KOPT-K1 (cell line): ENCODE results near the gene HEPACAM2.

ENCODE experiments used
- H3K27ac ChIP-seq: fragments of 200-600 bp; sonication (generic); 2 replicates; pipeline ENCODE4 v1.5.1; 2016; ENCODE audit warnings: antibody characterized with exemption, mild to moderate bottlenecking, low read depth, low read length; ENCODE audit not compliant: poor library complexity, severe bottlenecking
- H3K36me3 ChIP-seq: fragments of 200-600 bp; sonication (generic); 2 replicates; pipeline ENCODE4 v1.5.1; 2017; ENCODE audit warnings: antibody characterized with exemption, mild to moderate bottlenecking, low read length, moderate library complexity; ENCODE audit not compliant: insufficient read depth
- H3K9me3 ChIP-seq: fragments of 200-600 bp; sonication (generic); 2 replicates; pipeline ENCODE4 v1.5.1; 2017; ENCODE audit warnings: antibody characterized with exemption, low read length, mild to moderate bottlenecking; ENCODE audit not compliant: insufficient read depth, poor library complexity, severe bottlenecking

Gene HEPACAM2

GRCh38 chr7:93226310-93226709 lies at the start of gene HEPACAM2:
HEPACAM2 (minus strand) TSS chr7:93226469.
- Histone ChIP-seq H3K27ac (no peak within 1 kb of the TSS), H3K9me3 (no peaks in the 10 kb centered on the region), H3K36me3 (no peaks in the 10 kb centered on the region)

GRCh38 chr7:93265220-93265619 lies 39.0 kb upstream of the HEPACAM2 start:
- H3K9me3 ChIP-seq, result no peaks in the 10 kb centered on the region
- no peaks in the 10 kb centered on the region for H3K36me3 ChIP-seq
- no peak overlapping the region for H3K27ac ChIP-seq

GRCh38 chr7:93262535-93262934 lies 36.3 kb upstream of the HEPACAM2 start:
- H3K9me3 ChIP-seq, result no peaks in the 10 kb centered on the region
- no peaks in the 10 kb centered on the region for H3K36me3 ChIP-seq

GRCh38 chr7:93258661-93259060 lies 32.4 kb upstream of the HEPACAM2 start:
- H3K27ac ChIP-seq, result no peak overlapping the region

More at GRCh38 chr7:93262535-93262934, 36.3 kb upstream of the HEPACAM2 start:
- H3K27ac ChIP-seq, result no peak overlapping the region

GRCh38 chr7:93249491-93250148 lies 23.4 kb upstream of the HEPACAM2 start:
- no peaks in the 10 kb centered on the region for H3K36me3 ChIP-seq
- no peak overlapping the region for H3K27ac ChIP-seq

More at GRCh38 chr7:93258661-93259060, 32.4 kb upstream of the HEPACAM2 start:
- no peaks in the 10 kb centered on the region for H3K36me3 ChIP-seq
- H3K9me3 ChIP-seq, result no peaks in the 10 kb centered on the region

GRCh38 chr7:93245525-93246432 lies 19.5 kb upstream of the HEPACAM2 start:
- Histone ChIP-seq H3K9me3 (no peaks in the 10 kb centered on the region), H3K36me3 (no peaks in the 10 kb centered on the region), H3K27ac (no peak overlapping the region)

More at GRCh38 chr7:93249491-93250148, 23.4 kb upstream of the HEPACAM2 start:
- no peaks in the 10 kb centered on the region for H3K9me3 ChIP-seq

- Histone ChIP-seq H3K9me3 (no peaks in the 10 kb centered on the region), H3K27ac (no peak overlapping the region), H3K36me3 (no peaks in the 10 kb centered on the region)
These were observed 15.8 kb upstream of the HEPACAM2 start for GRCh38 chr7:93242106-93242505.

GRCh38 chr7:93239824-93240223 lies 13.6 kb upstream of the HEPACAM2 start:
- Histone ChIP-seq H3K27ac (no peak overlapping the region), H3K9me3 (no peaks in the 10 kb centered on the region), H3K36me3 (no peaks in the 10 kb centered on the region)

GRCh38 chr7:93238748-93239147 lies 12.5 kb upstream of the HEPACAM2 start:
- Histone ChIP-seq H3K36me3 (no peaks in the 10 kb centered on the region), H3K27ac (no peak overlapping the region)

GRCh38 chr7:93238131-93238530 lies 11.9 kb upstream of the HEPACAM2 start:
- no peaks in the 10 kb centered on the region for H3K36me3 ChIP-seq
- no peak overlapping the region for H3K27ac ChIP-seq
- no peaks in the 10 kb centered on the region for H3K9me3 ChIP-seq

More at GRCh38 chr7:93238748-93239147, 12.5 kb upstream of the HEPACAM2 start:
- H3K9me3 ChIP-seq, result no peaks in the 10 kb centered on the region

GRCh38 chr7:93235541-93235940 lies 9.3 kb upstream of the HEPACAM2 start:
- no peak overlapping the region for H3K27ac ChIP-seq
- H3K9me3 ChIP-seq, result no peaks in the 10 kb centered on the region

GRCh38 chr7:93232673-93233018 lies 6.4 kb upstream of the HEPACAM2 start:
- Histone ChIP-seq H3K36me3 (no peaks in the 10 kb centered on the region), H3K27ac (peak overlapping the region; percentile 32), H3K9me3 (no peaks in the 10 kb centered on the region)

More at GRCh38 chr7:93235541-93235940, 9.3 kb upstream of the HEPACAM2 start:
- H3K36me3 ChIP-seq, result no peaks in the 10 kb centered on the region

- Histone ChIP-seq H3K27ac (peak within 1 kb of the TSS; percentile 32), H3K9me3 (no peaks in the 10 kb centered on the region), H3K36me3 (no peaks in the 10 kb centered on the region)
These were observed 5.8 kb upstream of the HEPACAM2 start, which contains the start of gene VPS50 for GRCh38 chr7:93231799-93232672. VPS50 (plus strand) TSS chr7:93232366; CDS start chr7:93232468, 102 bp downstream.

- Histone ChIP-seq H3K27ac (no peak overlapping the region), H3K9me3 (no peaks in the 10 kb centered on the region), H3K36me3 (no peaks in the 10 kb centered on the region)
These were observed 5.0 kb upstream of the HEPACAM2 start for GRCh38 chr7:93231259-93231658.

- no peak overlapping the region for H3K27ac ChIP-seq
- no peaks in the 10 kb centered on the region for H3K36me3 ChIP-seq
- H3K9me3 ChIP-seq, result no peaks in the 10 kb centered on the region
These were observed 2.0 kb upstream of the HEPACAM2 start for GRCh38 chr7:93228302-93228701.
